ENCODE results near the gene ADGRF3.
"Not testable (repeated sequence)": the region's sequence is repeated elsewhere in the genome, so short reads cannot be mapped to it uniquely, and the experiment has no call there.

The ADGRF3 gene

GRCh38 chr2:26316845-26317244, 29.7 kb downstream of the ADGRF3 start:
- DNase-seq (no peak), ATAC-seq (no peak)

- ATAC-seq (no peak), DNase-seq (no peak)
Observed at GRCh38 chr2:26316041-26316440, 30.5 kb downstream of the ADGRF3 start.

GRCh38 chr2:26314243-26314642, 32.3 kb downstream of the ADGRF3 start:
- DNase-seq, result no peak
- ATAC-seq, result no peak

- DNase-seq (no peak), ATAC-seq (no peak)
Observed at GRCh38 chr2:26313446-26313845, 33.1 kb downstream of the ADGRF3 start.

- DNase-seq (no peak), ATAC-seq (no peak)
Observed at GRCh38 chr2:26312471-26312870, 34.1 kb downstream of the ADGRF3 start.

GRCh38 chr2:26309921-26310320, 36.7 kb downstream of the ADGRF3 start:
- DNase-seq (no peak), ATAC-seq (no peak)

- ATAC-seq (no peak), DNase-seq (no peak)
Observed at GRCh38 chr2:26305540-26305939, 41.0 kb downstream of the ADGRF3 start.

- DNase-seq, ATAC-seq: not testable (repeated sequence)
Observed at GRCh38 chr2:26305094-26305493, 41.5 kb downstream of the ADGRF3 start.

GRCh38 chr2:26302846-26303245, 43.7 kb downstream of the ADGRF3 start:
- no peak for ATAC-seq
- DNase-seq, result no peak

GRCh38 chr2:26300234-26300925, 46.2 kb downstream of the ADGRF3 start:
- DNase-seq, result peak; percentile 19

GRCh38 chr2:26299471-26300101, 47.0 kb downstream of the ADGRF3 start:
- ATAC-seq (peak; percentile 26), DNase-seq (peak; percentile 30)

More at GRCh38 chr2:26300234-26300925, 46.2 kb downstream of the ADGRF3 start:
- ATAC-seq, result no peak

- ATAC-seq (peak; percentile 65), DNase-seq (peak; percentile 46)
Observed at GRCh38 chr2:26298638-26299393, 47.8 kb downstream of the ADGRF3 start.

- peak; percentile 8 for DNase-seq
- ATAC-seq, result no peak
Observed at GRCh38 chr2:26298286-26298637, 48.3 kb downstream of the ADGRF3 start.

- no peak for DNase-seq
Observed at GRCh38 chr2:26297061-26297460, 49.5 kb downstream of the ADGRF3 start.

GRCh38 chr2:26295511-26295910, 51.1 kb downstream of the ADGRF3 start:
- ATAC-seq (no peak), DNase-seq (no peak)

More at GRCh38 chr2:26297061-26297460, 49.5 kb downstream of the ADGRF3 start:
- no peak for ATAC-seq

- ATAC-seq (no peak), DNase-seq (no peak)
Observed at GRCh38 chr2:26292646-26293045, 53.9 kb downstream of the ADGRF3 start.

GRCh38 chr2:26290001-26290400, 56.6 kb downstream of the ADGRF3 start:
- no peak for DNase-seq
- ATAC-seq, result no peak

GRCh38 chr2:26285931-26286330, 60.7 kb downstream of the ADGRF3 start:
- ATAC-seq (no peak), DNase-seq (no peak)

GRCh38 chr2:26284132-26284531, 62.5 kb downstream of the ADGRF3 start:
- no peak for ATAC-seq
- DNase-seq, result no peak

GRCh38 chr2:26283606-26284005, 63.0 kb downstream of the ADGRF3 start:
- DNase-seq, result no peak
- ATAC-seq, result no peak

GRCh38 chr2:26281226-26281625, 65.4 kb downstream of the ADGRF3 start:
- DNase-seq (no peak), ATAC-seq (no peak)

- ATAC-seq (no peak), DNase-seq (no peak)
Observed at GRCh38 chr2:26279886-26280285, 66.7 kb downstream of the ADGRF3 start.
